H1 (cell line): ENCODE results near the gene CXCL12. TPM values are rescaled to one million over a fixed set of nuclear protein-coding genes. Genes with fewer than 3 reads are reported as not detected.

Experiments
- CTCF ChIA-PET: fragments of 300-600 bp; sonication (Branson Sonifier 250); formaldehyde crosslinking; loops from one replicate; lab custom pipeline; 2021; ENCODE audit not compliant: partially characterized antibody; lab: Charles Lee
- POLR2A ChIA-PET: fragments of 300-600 bp; sonication (Branson Sonifier 250); formaldehyde crosslinking; loops from one replicate; lab custom pipeline; 2021; ENCODE audit warnings: inconsistent platforms; ENCODE audit not compliant: partially characterized antibody; lab: Charles Lee
- DNase-seq, 2 experiments: peaks; one replicate each; pipeline versions ENCODE4 v3.0.0 to v3.0.0-alpha.2; 2010 to 2022; ENCODE audit warnings: low spot score in 2 of 2, low read depth in 1 of 2, mixed read lengths in 1 of 2
- FAIRE-seq: peaks from 2 replicates; lab custom pipeline; 2011; peaks lifted over from hg19 to GRCh38; lab: Jason Lieb, UNC
- H2AFZ ChIP-seq: 2 replicates; pipeline ENCODE4 v1.8.1; 2012; ENCODE audit warnings: low read length, inconsistent platforms
- H2AK5ac ChIP-seq: 2 replicates; pipeline ENCODE4 v1.6.1; 2013; ENCODE audit warnings: low read depth, low read length
- H2BK120ac ChIP-seq: replicated peaks from 2 replicates; pipeline ENCODE3; 2013; ENCODE audit warnings: low read depth, low read length, inconsistent platforms
- H2BK12ac ChIP-seq: 2 replicates; pipeline ENCODE4 v1.6.1; 2013; ENCODE audit warnings: low read depth, low read length
- H2BK15ac ChIP-seq: 2 replicates; pipeline ENCODE4 v1.6.1; 2013; ENCODE audit warnings: low read length
- H2BK20ac ChIP-seq: 2 replicates; pipeline ENCODE4 v1.6.1; 2013; ENCODE audit warnings: low read length
- H2BK5ac ChIP-seq: 2 replicates; pipeline ENCODE4 v1.6.1; 2013; ENCODE audit warnings: low read depth, low read length
- H3K14ac ChIP-seq: 2 replicates; pipeline ENCODE4 v1.6.1; 2013; ENCODE audit warnings: inconsistent platforms; ENCODE audit not compliant: insufficient read length
- H3K18ac ChIP-seq: 2 replicates; pipeline ENCODE4 v1.6.1; 2013; ENCODE audit warnings: low read length; ENCODE audit errors: extremely low read depth
- H3K23ac ChIP-seq: 2 replicates; pipeline ENCODE4 v1.6.1; 2013; ENCODE audit warnings: inconsistent platforms; ENCODE audit not compliant: insufficient read length
- H3K23me2 ChIP-seq: 2 replicates; pipeline ENCODE4 v1.6.1; 2013; ENCODE audit warnings: low read depth, low read length
- H3K27ac ChIP-seq: 2 replicates; pipeline ENCODE4 v1.6.1; 2011; ENCODE audit warnings: low read depth, low read length, inconsistent platforms
- H3K27me3 ChIP-seq, 4 experiments: replicated peaks in 1 of 4; 1 replicate in 1 of 4; 2 replicates in 3 of 4; pipeline versions ENCODE4 v1.6.1 to v1.8.1; 2011 to 2013; ENCODE audit warnings: low read length in 3 of 4, mild to moderate bottlenecking in 3 of 4, inconsistent platforms in 2 of 4, mixed read lengths in 2 of 4, moderate library complexity in 1 of 4; ENCODE audit not compliant: control insufficient read depth in 3 of 4, insufficient read depth in 3 of 4; ENCODE audit errors: extremely low read depth in 1 of 4
- H3K36me3 ChIP-seq, 4 experiments: 2 replicates each; pipeline versions ENCODE4 v1.6.1 to v1.8.1; 2011 to 2013; ENCODE audit warnings: mild to moderate bottlenecking in 4 of 4, low read length in 3 of 4, moderate library complexity in 2 of 4, control low read depth in 1 of 4, inconsistent platforms in 1 of 4; ENCODE audit not compliant: insufficient read depth in 4 of 4, control insufficient read depth in 2 of 4
- H3K4ac ChIP-seq: replicated peaks from 2 replicates; pipeline ENCODE3; 2013; ENCODE audit warnings: low read length, low read depth, mixed read lengths, inconsistent platforms; ENCODE audit not compliant: insufficient read length
- H3K4me1 ChIP-seq, 4 experiments: replicated peaks in 1 of 4; 1 replicate in 1 of 4; 2 replicates in 3 of 4; pipeline versions ENCODE4 v1.6.1 to v1.8.1; 2011 to 2013; ENCODE audit warnings: low read length in 3 of 4, inconsistent platforms in 2 of 4, mixed read lengths in 1 of 4; ENCODE audit not compliant: insufficient read depth in 4 of 4, control insufficient read depth in 3 of 4
- H3K4me2 ChIP-seq, 2 experiments: 2 replicates each; pipeline versions ENCODE4 v1.6.1 to v1.8.1; 2011 to 2013; ENCODE audit warnings: low read depth in 2 of 2, low read length in 2 of 2, control low read depth in 1 of 2, inconsistent platforms in 1 of 2, mild to moderate bottlenecking in 1 of 2; ENCODE audit not compliant: insufficient read depth in 1 of 2
- H3K4me3 ChIP-seq, 4 experiments: fragments of 200-600, 300-600 bp in 1 of 4; sonication (generic), shearing (Covaris generic), sonication (Bioruptor Twin) in 1 of 4; 2 replicates each; pipeline versions ENCODE4 v1.5.1 to v1.8.1; 2011 to 2016; ENCODE audit warnings: low read length in 4 of 4, low read depth in 3 of 4, control low read depth in 2 of 4, inconsistent platforms in 2 of 4, mild to moderate bottlenecking in 2 of 4, mixed read lengths in 1 of 4, moderate library complexity in 1 of 4; ENCODE audit not compliant: insufficient read depth in 2 of 4; ENCODE audit errors: extremely low read depth in 1 of 4
- H3K56ac ChIP-seq: replicated peaks from 2 replicates; pipeline ENCODE3; 2013; ENCODE audit warnings: low read depth, mild to moderate bottlenecking, mixed read lengths, low read length, inconsistent platforms; ENCODE audit not compliant: insufficient read length
- H3K79me1 ChIP-seq: 2 replicates; pipeline ENCODE4 v1.6.1; 2013; ENCODE audit warnings: low read depth, low read length, control low read depth
- H3K79me2 ChIP-seq, 2 experiments: 2 replicates each; pipeline versions ENCODE4 v1.6.1 to v1.8.1; 2012 to 2013; ENCODE audit warnings: low read length in 2 of 2, mild to moderate bottlenecking in 2 of 2, inconsistent platforms in 1 of 2; ENCODE audit not compliant: insufficient read depth in 2 of 2, control insufficient read depth in 1 of 2
- H3K9ac ChIP-seq, 4 experiments: replicated peaks in 1 of 4; 1 replicate in 1 of 4; 2 replicates in 3 of 4; pipeline versions ENCODE4 v1.6.1 to v1.8.1; 2011 to 2013; ENCODE audit warnings: low read depth in 3 of 4, low read length in 3 of 4, control low read depth in 2 of 4, mild to moderate bottlenecking in 2 of 4, moderate library complexity in 2 of 4, inconsistent platforms in 1 of 4; ENCODE audit errors: extremely low read depth in 1 of 4
- H3K9me3 ChIP-seq, 2 experiments: 2 replicates each; pipeline versions ENCODE4 v1.6.1 to v1.8.1; 2012 to 2013; ENCODE audit warnings: mild to moderate bottlenecking in 2 of 2, moderate library complexity in 2 of 2, control low read depth in 1 of 2, inconsistent platforms in 1 of 2, low read depth in 1 of 2, low read length in 1 of 2, mixed read lengths in 1 of 2; ENCODE audit not compliant: insufficient read depth in 2 of 2
- H4K20me1 ChIP-seq, 2 experiments: replicated peaks in 1 of 2; 2 replicates each; pipeline versions ENCODE3 to v1.8.1; 2011 to 2013; ENCODE audit warnings: inconsistent platforms in 2 of 2, low read length in 2 of 2, mild to moderate bottlenecking in 1 of 2; ENCODE audit not compliant: insufficient read depth in 2 of 2, control insufficient read depth in 1 of 2
- H4K5ac ChIP-seq: 2 replicates; pipeline ENCODE4 v1.6.1; 2013; ENCODE audit warnings: low read length, low read depth, mixed read lengths, inconsistent platforms; ENCODE audit not compliant: insufficient read length
- H4K8ac ChIP-seq: 2 replicates; pipeline ENCODE4 v1.8.0; 2013; ENCODE audit warnings: mild to moderate bottlenecking, moderate library complexity, low read length, inconsistent platforms; ENCODE audit not compliant: insufficient read depth; ENCODE audit errors: extremely low read depth
- H4K91ac ChIP-seq: replicated peaks from 2 replicates; pipeline ENCODE3; 2013; ENCODE audit warnings: low read length, mixed read lengths, inconsistent platforms; ENCODE audit not compliant: insufficient read length
- SIRT6 ChIP-seq: IDR thresholded peaks from one replicate; pipeline ENCODE4 v1.7.1; 2012; ENCODE audit warnings: low read length, inconsistent platforms
- WGBS, 2 experiments: shearing (Covaris generic) in 1 of 2; methylation state at CpG; one replicate each; pipeline versions ENCODE4 v1.1.6 to v1.1.7; 2013 to 2015; ENCODE audit warnings: low lambda C conversion rate in 2 of 2, mixed read lengths in 2 of 2, inconsistent platforms in 1 of 2, low coverage in 1 of 2, missing lambda C conversion rate in 1 of 2; ENCODE audit not compliant: insufficient replicate concordance in 2 of 2, insufficient coverage in 1 of 2, insufficient read length in 1 of 2; ENCODE audit errors: extremely low coverage in 1 of 2, missing lambda C conversion rate in 1 of 2; 5-methylcytosine and 5-hydroxymethylcytosine counted together
- polyA plus RNA-seq, 7 experiments: library from polyadenylated mRNA; depleted of rRNA in 3 of 7; stranded (reverse) in 5 of 7; unstranded in 2 of 7; fragments of >200 nt in 5 of 7; fragments of 200-250 nt in 2 of 7; gene quantifications; 1 replicate in 5 of 7; 2 replicates in 1 of 7; 4 replicates in 1 of 7; pipeline versions ENCODE4 v1.2.1 to v1.2.3, GENCODE V29; 2011 to 2013; ENCODE audit warnings: missing spikeins in 2 of 7, mixed read lengths in 2 of 7
- total RNA-seq: library from RNA; stranded (reverse); fragmentation: NEBNext Ultra II Directional; extraction: Animal tissue kit (Norgen Biotek cat#: 25700); gene quantifications from 2 replicates; pipeline ENCODE4 v1.2.1, GENCODE V29; 2021
- TF ChIP-seq, protein P1 (sequence below): IDR thresholded peaks from 2 replicates; pipeline ENCODE4 v1.6.1; 2012; ENCODE audit warnings: inconsistent platforms

CXCL12 gene
- total and polyA plus RNA-seq, 2 of the 8 experiments (the other 6 are each of a cell fraction or from before 2014, with no cell fraction given) = 51.4 to 53.8 TPM

GRCh38 chr10:44399659-44400451 is 15.0 kb upstream of the CXCL12 start:
- Histone ChIP-seq H3K4me1 (peaks cover 7 to 25% (median 24%) of the 10 kb centered on the region in 4 experiments), H2BK120ac (peak overlapping the region; percentile 97), H3K18ac (peak overlapping the region; percentile 96), H2BK12ac (peak overlapping the region; percentile 99)
- TF ChIP-seq, protein P1, sequence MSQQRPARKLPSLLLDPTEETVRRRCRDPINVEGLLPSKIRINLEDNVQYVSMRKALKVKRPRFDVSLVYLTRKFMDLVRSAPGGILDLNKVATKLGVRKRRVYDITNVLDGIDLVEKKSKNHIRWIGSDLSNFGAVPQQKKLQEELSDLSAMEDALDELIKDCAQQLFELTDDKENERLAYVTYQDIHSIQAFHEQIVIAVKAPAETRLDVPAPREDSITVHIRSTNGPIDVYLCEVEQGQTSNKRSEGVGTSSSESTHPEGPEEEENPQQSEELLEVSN = no peak; the same call in 1 of the 2 replicates
- no peak for TF ChIP-seq SIRT6
- TF ChIP-seq, all 59 proteins: peak for 0
- no peak for FAIRE-seq
- Histone ChIP-seq H3K4me2 (peak overlapping the region; percentile 27 to 69; a peak in 3 of 4 replicates), H3K9me3 (no peaks in the 10 kb centered on the region; a peak in 1 of 4 replicates), H4K8ac (peak overlapping the region; percentile 41; the same call in 1 of the 2 replicates), H4K5ac (peak overlapping the region; percentile 62), H2AFZ (no peak overlapping the region), H3K27ac (no peak overlapping the region), H3K14ac (no peak overlapping the region), H3K56ac (no peak overlapping the region), H3K23ac (no peak overlapping the region), H3K9ac (no peak overlapping the region), H3K79me1 (no peaks in the 10 kb centered on the region), H3K36me3 (no peaks in the 10 kb centered on the region), H2BK20ac (peak overlapping the region; percentile 98), H4K20me1 (no peaks in the 10 kb centered on the region), H2BK5ac (peak overlapping the region; percentile 98), H2BK15ac (no peak overlapping the region), H4K91ac (peak overlapping the region; percentile 88), H3K79me2 (no peaks in the 10 kb centered on the region), H3K23me2 (no peaks in the 10 kb centered on the region), H3K27me3 (peaks cover 0 to 2% (median 0%) of the 10 kb centered on the region in 4 experiments; a peak in 1 of 7 replicates), H3K4ac (peak overlapping the region; percentile 55), H2AK5ac (peak overlapping the region; percentile 58; the same call in 1 of the 2 replicates), H3K4me3 (peak overlapping the region in 1 of 4 experiments; percentile 49; a peak in 2 of 8 replicates)
- DNase-seq = no peak
- ChIA-PET POLR2A (interaction anchor here (1.4 kb wide), 1 partner anchor 14 kb away, joined by 3 read pairs; no protein-coding TSS in a partner anchor), CTCF (interaction anchor here (0.7 to 2.1 kb wide), 14 partner anchors 10 to 717 kb away, joined by 3 to 9 read pairs (median 4); no protein-coding TSS in a partner anchor)
- 64% methylated on average over 6 of the region's 6 CpGs; no CpG with 5 or more reads in 1 of the 2 experiments for WGBS, 2 experiments
